Peyer's patch (tissue), 4 donors: ENCODE data around the gene PLOD2. TPM values are rescaled to one million over a fixed set of nuclear protein-coding genes. Genes with fewer than 3 reads are reported as not detected.

Experiments
- DNase-seq, 3 donors: peaks; one replicate each; pipeline ENCODE4 v3.0.0-alpha.2; 2017 to 2019
- H3K27ac ChIP-seq, 4 donors: fragments of 200-600 bp; sonication (generic); one replicate each; pipeline ENCODE4 v1.5.1; 2016 to 2019
- H3K27me3 ChIP-seq, 2 donors: fragments of 200-600 bp; sonication (generic); one replicate each; pipeline ENCODE4 v1.5.1; 2019
- H3K36me3 ChIP-seq, 3 donors: fragments of 200-600 bp; sonication (generic); one replicate each; pipeline ENCODE4 v1.5.1; 2016 to 2019
- H3K4me1 ChIP-seq, 4 donors: fragments of 200-600 bp; sonication (generic); one replicate each; pipeline ENCODE4 v1.5.1; 2016 to 2019
- H3K4me3 ChIP-seq, 4 donors: fragments of 200-600 bp; sonication (generic); 1 replicate in 3 of 4; 2 replicates in 1 of 4; pipeline ENCODE4 v1.5.1; 2016 to 2019; ENCODE audit warnings: mild to moderate bottlenecking in 1 of 4
- H3K9me3 ChIP-seq, 4 donors: fragments of 200-600 bp; sonication (generic); one replicate each; pipeline ENCODE4 v1.5.1; 2016 to 2019; ENCODE audit warnings: mild to moderate bottlenecking in 1 of 4
- CTCF ChIP-seq, 6 experiments: fragments of 450-650 bp in 4 of 6; fragments of 200-600 bp in 2 of 6; sonication (generic) in 1 of 6; IDR thresholded peaks; one replicate each; pipeline ENCODE4 v1.5.1; 2017 to 2019; ENCODE audit warnings: antibody characterized with exemption in 6 of 6, mild to moderate bottlenecking in 3 of 6, moderate library complexity in 1 of 6
- POLR2A ChIP-seq, 2 donors: fragments of 450-650 bp; IDR thresholded peaks; one replicate each; pipeline ENCODE4 v1.5.1; 2017; ENCODE audit warnings: antibody characterized with exemption in 2 of 2, mild to moderate bottlenecking in 2 of 2, moderate library complexity in 2 of 2
- total RNA-seq, 4 donors: library from RNA; depleted of rRNA; stranded (reverse); fragments of >200 nt; gene quantifications; one replicate each; pipeline ENCODE4 v1.1.0, GENCODE V29; 2016

The PLOD2 gene
- total RNA-seq, 4 donors from 2014 or later = 9.9 to 78.8 (median 56.0) TPM

DNA sequence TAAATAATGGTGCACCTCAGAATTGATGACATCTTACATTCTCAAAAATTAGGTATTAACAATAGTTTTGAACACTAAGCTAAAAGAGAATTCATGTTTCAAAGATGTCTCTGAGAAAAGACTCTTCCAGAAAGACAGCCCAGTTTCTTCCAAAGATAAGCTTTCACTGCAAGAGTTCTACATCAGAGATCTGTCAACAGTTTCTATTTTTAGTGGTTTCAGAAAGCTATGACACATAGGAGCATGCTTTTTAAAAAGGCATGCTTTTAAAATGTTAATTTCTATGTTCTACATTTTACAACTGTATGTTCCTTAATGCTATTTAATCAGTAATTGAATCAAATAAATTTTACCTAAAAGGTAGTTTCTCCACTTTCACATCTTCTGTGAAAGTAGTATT lies 88.2 kb downstream of the PLOD2 start:
- Histone ChIP-seq H3K4me1 (no peaks in the 10 kb centered on the region), H3K4me3 (no peak overlapping the region), H3K9me3 (no peaks in the 10 kb centered on the region), H3K36me3 (peaks cover 0 to 22% (median 0%) of the 10 kb centered on the region in 3 donors), H3K27me3 (no peaks in the 10 kb centered on the region), H3K27ac (no peak overlapping the region)
- TF ChIP-seq CTCF (IDR thresholded peaks at IDR 0.05) (no peak), POLR2A (IDR thresholded peaks at IDR 0.05) (no peak)
- no peak for DNase-seq

- Histone ChIP-seq H3K9me3 (no peaks in the 10 kb centered on the region), H3K36me3 (peaks cover 0 to 22% (median 0%) of the 10 kb centered on the region in 3 donors), H3K4me1 (no peaks in the 10 kb centered on the region), H3K4me3 (no peak overlapping the region), H3K27me3 (no peaks in the 10 kb centered on the region), H3K27ac (no peak overlapping the region)
- DNase-seq = no peak
- TF ChIP-seq CTCF (IDR thresholded peaks at IDR 0.05) = no peak
- no peak for TF ChIP-seq POLR2A (IDR thresholded peaks at IDR 0.05)
Measured at GRCh38 chr3:146072061-146072460, 88.9 kb downstream of the PLOD2 start.

DNA sequence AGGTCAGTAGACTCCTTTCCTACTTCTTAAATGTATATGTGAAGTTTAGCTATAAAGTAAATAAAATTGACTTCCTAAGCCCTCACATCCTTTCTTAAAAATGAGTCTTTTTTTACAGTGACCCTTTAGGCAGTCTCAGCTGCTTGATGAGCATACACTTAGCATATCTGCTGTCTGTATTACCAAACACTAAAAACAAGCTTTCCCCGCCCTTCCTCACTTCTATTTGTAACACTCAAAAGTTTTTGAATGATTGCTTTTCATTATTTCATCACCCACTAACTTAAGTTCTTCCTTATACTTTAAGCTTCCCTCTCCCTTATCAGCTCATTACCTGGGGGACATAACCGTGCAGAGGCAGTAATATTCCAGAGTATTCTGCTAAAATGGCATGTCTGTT lies 89.4 kb downstream of the PLOD2 start:
- DNase-seq = no peak
- no peak overlapping the region for H3K27ac ChIP-seq
- no peak overlapping the region for H3K4me3 ChIP-seq
- TF ChIP-seq CTCF (IDR thresholded peaks at IDR 0.05) (no peak), POLR2A (IDR thresholded peaks at IDR 0.05) (no peak)
- H3K9me3 ChIP-seq = no peaks in the 10 kb centered on the region
- peaks cover 0 to 22% (median 0%) of the 10 kb centered on the region in 3 donors for H3K36me3 ChIP-seq
- no peaks in the 10 kb centered on the region for H3K4me1 ChIP-seq
- H3K27me3 ChIP-seq = no peaks in the 10 kb centered on the region

DNA sequence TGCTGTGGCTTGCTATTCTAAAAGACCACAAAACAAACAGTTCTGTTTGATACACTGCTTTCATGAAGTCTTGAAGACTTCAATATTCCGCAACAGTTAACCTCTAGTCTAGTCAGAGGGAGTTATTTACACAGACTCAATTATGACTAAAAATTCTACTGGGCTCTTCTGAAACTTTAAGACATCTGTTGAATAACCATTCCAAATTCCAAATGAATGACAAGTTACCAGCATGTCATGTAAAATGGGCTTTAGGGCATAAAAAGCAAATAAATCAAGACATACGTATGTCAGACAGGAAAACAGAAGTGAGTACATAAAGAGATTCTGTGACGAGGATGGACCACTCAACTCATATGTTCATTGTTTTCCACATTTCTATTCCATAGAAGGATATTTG lies 93.9 kb downstream of the PLOD2 start:
- Histone ChIP-seq H3K36me3 (peaks cover 0 to 19% (median 0%) of the 10 kb centered on the region in 3 donors), H3K27me3 (no peaks in the 10 kb centered on the region), H3K27ac (no peak overlapping the region), H3K4me1 (no peaks in the 10 kb centered on the region), H3K9me3 (no peaks in the 10 kb centered on the region), H3K4me3 (no peak overlapping the region)
- TF ChIP-seq POLR2A (IDR thresholded peaks at IDR 0.05) = no peak
- no peak for TF ChIP-seq CTCF (IDR thresholded peaks at IDR 0.05)
- no peak for DNase-seq

- no peaks in the 10 kb centered on the region for H3K27me3 ChIP-seq
- no peak for DNase-seq
- TF ChIP-seq CTCF (IDR thresholded peaks at IDR 0.05) (peak in 5 of 6 experiments; percentile 51 to 78 (median 71)), POLR2A (IDR thresholded peaks at IDR 0.05) (no peak)
- H3K4me3 ChIP-seq = no peak overlapping the region
- H3K9me3 ChIP-seq = no peaks in the 10 kb centered on the region
- H3K36me3 ChIP-seq = peaks cover 0 to 7% (median 0%) of the 10 kb centered on the region in 3 donors
- H3K27ac ChIP-seq = no peak overlapping the region
- H3K4me1 ChIP-seq = no peaks in the 10 kb centered on the region
Measured at GRCh38 chr3:146065573-146066006, 95.4 kb downstream of the PLOD2 start.

- DNase-seq = no peak
- H3K4me1 ChIP-seq = no peaks in the 10 kb centered on the region
- no peaks in the 10 kb centered on the region for H3K9me3 ChIP-seq
- H3K36me3 ChIP-seq = no peaks in the 10 kb centered on the region
- no peaks in the 10 kb centered on the region for H3K27me3 ChIP-seq
- TF ChIP-seq CTCF (IDR thresholded peaks at IDR 0.05) (no peak), POLR2A (IDR thresholded peaks at IDR 0.05) (no peak)
- no peak overlapping the region for H3K27ac ChIP-seq
- no peak overlapping the region for H3K4me3 ChIP-seq
Measured at GRCh38 chr3:146058241-146058640, 102.7 kb downstream of the PLOD2 start.
